ENCODE data around the gene SIAH2.
A peak's percentile ranks its signal among the peaks of the same experiment; 100 is the strongest.

Gene SIAH2

DNA sequence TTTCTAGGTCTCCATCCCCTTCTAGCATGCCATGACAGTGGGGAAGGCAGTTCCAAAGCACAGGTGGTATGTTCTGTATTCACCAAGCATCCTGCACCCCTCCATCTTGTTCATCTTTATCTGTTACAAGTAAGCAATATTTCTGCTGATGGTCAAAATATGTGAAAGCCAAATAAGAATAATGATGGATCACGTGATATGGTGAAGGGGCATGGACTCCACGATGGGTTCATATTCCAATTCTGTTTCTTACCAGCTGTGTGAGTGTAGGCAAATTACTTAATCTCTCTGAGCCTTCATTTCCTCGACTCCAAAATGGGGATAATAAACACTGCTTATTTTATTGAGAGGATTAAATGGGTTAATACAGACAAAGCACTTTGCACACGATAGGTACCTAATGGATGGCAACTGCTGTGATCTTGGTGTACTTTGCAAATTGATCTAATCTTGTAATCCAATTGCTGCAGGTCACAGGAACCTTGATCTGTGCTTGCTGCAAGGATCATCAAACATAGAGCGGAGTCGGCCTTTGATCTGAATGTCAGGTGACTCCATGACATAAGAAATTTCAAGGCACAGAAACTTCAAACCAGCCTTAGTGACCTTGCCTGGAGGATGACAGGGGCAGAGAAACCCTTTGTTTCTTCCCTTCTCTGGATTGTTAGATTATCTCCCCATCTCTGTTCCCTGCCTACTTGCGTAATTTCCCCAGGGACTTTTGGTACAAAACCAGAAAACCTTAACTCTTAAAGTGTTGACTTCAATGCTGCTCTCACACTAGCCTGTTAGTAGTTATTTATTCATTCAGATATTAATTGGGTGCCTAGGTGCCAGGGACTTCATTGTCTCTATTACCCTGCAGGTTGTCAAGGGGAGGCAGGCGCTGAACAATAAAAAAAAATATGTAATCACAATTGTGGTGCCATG is 25.8 kb downstream of the SIAH2 start:
- H3K4me1 ChIP-seq = peaks cover 43 to 65% (median 57%) of the 10 kb centered on the region in 10 experiments
- TF ChIP-seq Cebpa-rat (IDR thresholded peaks at IDR 0.05) = peak in 4 of 11 experiments; percentile 15 to 49 (median 28); a peak in 2 of 22 replicates
- peak overlapping the region in 6 of 11 experiments; percentile 19 to 54 (median 38); a peak in 10 of 22 replicates for H3K27ac ChIP-seq
- H3K9ac ChIP-seq = no peak overlapping the region
- H3K27me3 ChIP-seq = no peaks in the 10 kb centered on the region
- no peak overlapping the region for H3K4me3 ChIP-seq
- no peaks in the 10 kb centered on the region for H3K9me3 ChIP-seq (replicated peaks in 1 of 11)
- peaks cover 2 to 25% (median 10%) of the 10 kb centered on the region in 11 experiments; a peak in 11 of 22 replicates for H4K20me1 ChIP-seq
- peaks cover 19 to 26% (median 22%) of the 10 kb centered on the region in 11 experiments for H3K36me3 ChIP-seq
- H3K4me2 ChIP-seq = peak overlapping the region; percentile 42 to 78 (median 65)

DNA sequence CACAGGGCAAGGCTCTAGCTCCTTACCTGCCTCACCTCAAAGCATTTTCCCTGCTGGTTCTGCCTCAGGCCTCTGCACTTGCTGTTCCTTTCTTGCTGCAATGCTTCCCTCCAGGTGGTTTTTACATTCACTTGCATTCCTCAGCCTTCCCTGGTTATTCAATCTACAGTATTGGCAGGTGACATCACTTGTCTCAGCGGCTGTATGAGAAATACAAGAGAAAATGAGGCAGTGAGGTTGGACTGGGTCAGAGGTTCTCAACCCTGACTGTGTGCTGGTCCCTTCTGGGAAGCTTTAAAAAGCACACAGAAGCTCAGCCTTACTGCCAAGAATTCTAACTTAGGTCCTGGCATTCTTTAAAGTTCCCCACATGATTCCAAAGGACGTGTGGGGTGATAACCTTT is 26.7 kb downstream of the SIAH2 start:
- Histone ChIP-seq H3K4me1 (peaks cover 40 to 56% (median 50%) of the 10 kb centered on the region in 10 experiments), H3K36me3 (peaks cover 11 to 18% (median 13%) of the 10 kb centered on the region in 11 experiments), H3K4me3 (no peak overlapping the region), H3K27me3 (no peaks in the 10 kb centered on the region), H4K20me1 (peaks cover 0 to 16% (median 4%) of the 10 kb centered on the region in 11 experiments; a peak in 8 of 22 replicates), H3K9me3 (replicated peaks in 1 of 11) (no peaks in the 10 kb centered on the region), H3K27ac (no peak overlapping the region), H3K9ac (no peak overlapping the region), H3K4me2 (no peak overlapping the region)
- TF ChIP-seq Cebpa-rat (IDR thresholded peaks at IDR 0.05) = no peak

DNA sequence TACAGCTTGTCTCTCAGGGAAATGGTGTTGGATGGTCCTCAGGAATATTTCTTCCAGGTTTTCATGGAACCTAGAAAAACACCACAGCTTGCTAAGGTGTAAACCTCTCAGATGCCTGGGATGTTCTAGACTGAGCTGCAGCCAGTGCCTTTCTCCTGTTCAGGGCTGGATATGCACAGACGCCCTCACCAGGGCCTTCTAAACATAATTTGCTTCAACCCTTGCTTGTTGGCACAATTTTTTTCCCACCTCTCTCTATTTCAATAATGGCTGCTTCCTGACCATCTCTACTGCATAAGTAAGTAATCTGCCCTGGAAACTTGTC is 28.2 kb downstream of the SIAH2 start:
- H3K4me2 ChIP-seq = no peak overlapping the region
- no peaks in the 10 kb centered on the region for H3K27me3 ChIP-seq
- H3K9ac ChIP-seq = no peak overlapping the region
- H3K4me1 ChIP-seq = peaks cover 29 to 46% (median 40%) of the 10 kb centered on the region in 10 experiments
- no peak overlapping the region for H3K4me3 ChIP-seq
- peaks cover 0 to 2% (median 0%) of the 10 kb centered on the region in 11 experiments; a peak in 4 of 22 replicates for H3K36me3 ChIP-seq
- peaks cover 0 to under 1% (median 0%) of the 10 kb centered on the region in 11 experiments; a peak in 3 of 22 replicates for H4K20me1 ChIP-seq
- no peaks in the 10 kb centered on the region for H3K9me3 ChIP-seq (replicated peaks in 1 of 11)
- no peak for TF ChIP-seq Cebpa-rat (IDR thresholded peaks at IDR 0.05)
- H3K27ac ChIP-seq = no peak overlapping the region

DNA sequence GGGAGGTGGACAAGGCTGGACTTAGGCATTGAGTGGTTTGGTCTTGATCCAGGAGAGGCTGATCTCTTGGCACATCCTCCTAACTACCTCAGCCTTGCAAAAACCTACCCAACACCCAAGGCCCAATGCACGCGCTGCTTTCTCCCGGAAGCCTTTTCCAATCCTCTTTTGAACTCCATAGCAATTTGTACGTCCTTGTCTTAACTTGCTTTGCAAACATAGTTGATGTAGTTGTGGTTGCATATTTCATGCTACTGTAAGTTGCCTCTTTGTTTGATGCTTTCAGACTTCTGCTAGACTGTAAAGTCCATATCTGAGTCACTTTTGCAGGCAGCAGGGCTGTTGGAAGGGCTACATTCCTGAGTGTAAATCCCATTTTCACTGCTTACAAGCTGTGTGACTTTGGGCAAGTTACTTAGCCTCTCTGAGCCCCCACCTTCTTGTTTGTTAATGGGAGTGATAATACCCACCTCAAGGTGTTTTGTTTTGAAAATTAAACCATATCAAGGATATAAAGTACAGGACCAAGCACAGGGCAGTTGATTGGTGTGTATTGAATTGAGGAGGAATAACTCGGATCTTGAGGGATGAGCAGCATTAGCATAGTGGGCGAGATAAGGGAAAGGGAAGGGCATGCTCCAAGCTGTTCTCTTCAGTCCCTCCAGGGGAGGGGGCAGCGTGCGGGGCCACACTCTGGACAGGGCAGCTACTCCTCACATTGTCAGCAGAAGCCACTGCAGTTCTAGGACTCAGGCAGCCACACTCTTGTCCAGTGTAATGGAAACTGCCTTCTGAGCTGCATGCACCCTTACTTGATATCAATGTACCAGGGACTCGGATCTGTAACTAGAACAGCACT is 28.8 kb downstream of the SIAH2 start:
- peak overlapping the region in 9 of 11 experiments; percentile 0 to 54 (median 27); a peak in 12 of 22 replicates for H3K4me2 ChIP-seq
- no peaks in the 10 kb centered on the region for H4K20me1 ChIP-seq
- no peak for TF ChIP-seq Cebpa-rat (IDR thresholded peaks at IDR 0.05)
- H3K4me1 ChIP-seq = peaks cover 23 to 40% (median 34%) of the 10 kb centered on the region in 10 experiments
- H3K4me3 ChIP-seq = no peak overlapping the region
- H3K9ac ChIP-seq = no peak overlapping the region
- H3K9me3 ChIP-seq (replicated peaks in 1 of 11) = no peaks in the 10 kb centered on the region
- no peak overlapping the region for H3K27ac ChIP-seq
- no peaks in the 10 kb centered on the region for H3K36me3 ChIP-seq
- H3K27me3 ChIP-seq = no peaks in the 10 kb centered on the region

DNA sequence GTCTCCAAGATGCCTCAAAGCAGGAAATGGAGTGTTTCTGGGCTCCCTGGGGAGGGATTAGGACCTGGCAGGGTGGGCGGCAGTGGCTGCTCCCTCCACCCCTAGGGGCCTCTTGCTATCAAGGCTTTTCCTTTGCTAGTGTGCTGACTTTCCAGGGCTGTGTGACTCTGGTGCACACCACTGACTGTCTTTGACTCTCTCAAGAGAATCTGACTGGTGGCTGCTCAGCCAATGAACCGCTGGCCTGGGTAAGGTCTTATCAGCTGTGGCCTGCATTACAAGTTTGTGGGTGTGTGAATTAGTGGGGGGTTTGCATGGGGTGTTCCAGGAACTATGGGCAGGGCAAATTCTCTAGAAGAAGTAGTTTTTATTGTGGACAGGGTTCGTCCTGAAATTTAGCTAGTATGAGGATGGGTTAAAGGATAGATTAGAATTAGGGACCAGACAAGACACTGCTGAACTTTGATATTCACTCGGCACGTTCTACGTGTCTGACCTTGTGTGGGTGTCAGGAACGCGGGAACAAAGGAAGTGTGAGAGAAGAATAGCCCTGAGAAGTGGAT is 29.5 kb downstream of the SIAH2 start:
- Histone ChIP-seq H3K9me3 (replicated peaks in 1 of 11) (no peaks in the 10 kb centered on the region), H3K36me3 (no peaks in the 10 kb centered on the region), H3K9ac (no peak overlapping the region), H3K27me3 (no peaks in the 10 kb centered on the region), H3K4me1 (peaks cover 16 to 33% (median 28%) of the 10 kb centered on the region in 10 experiments), H3K27ac (no peak overlapping the region), H3K4me3 (no peak overlapping the region), H4K20me1 (no peaks in the 10 kb centered on the region), H3K4me2 (peak overlapping the region in 9 of 11 experiments; percentile 0 to 54 (median 27); a peak in 13 of 22 replicates)
- TF ChIP-seq Cebpa-rat (IDR thresholded peaks at IDR 0.05) = no peak

DNA sequence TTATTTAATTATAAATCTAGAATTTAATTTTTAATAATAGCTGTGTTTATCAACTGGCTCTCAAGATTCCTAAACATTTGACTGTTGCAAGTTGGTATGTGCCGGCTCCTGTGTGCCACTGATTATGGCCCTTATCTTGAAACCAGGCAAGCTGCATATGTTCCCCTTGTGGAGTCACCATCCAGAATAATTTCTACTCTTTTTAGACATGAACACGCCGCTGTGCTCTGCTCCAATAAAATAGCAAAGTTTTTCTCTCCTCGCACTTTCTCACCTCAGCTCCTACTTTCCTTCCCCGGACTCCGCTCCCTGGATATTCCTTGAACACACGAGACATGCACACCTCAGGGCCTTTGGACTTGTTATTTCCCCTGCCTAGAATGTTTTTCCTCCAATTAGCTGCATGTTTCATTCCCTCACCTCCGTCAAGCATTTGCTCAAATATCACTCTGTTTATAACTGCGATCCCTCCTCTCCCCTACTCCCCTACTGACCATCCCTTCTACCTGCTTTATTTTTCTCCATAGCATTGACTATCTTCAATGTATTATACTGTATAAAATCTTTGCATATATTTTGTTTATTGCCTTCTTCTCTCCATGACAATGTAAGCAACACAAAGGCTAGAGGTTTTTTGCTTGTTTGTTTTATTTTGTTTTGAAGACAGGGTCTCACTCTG is 33.1 kb downstream of the SIAH2 start:
- no peaks in the 10 kb centered on the region for H3K9me3 ChIP-seq (replicated peaks in 1 of 11)
- H3K36me3 ChIP-seq = no peaks in the 10 kb centered on the region
- no peak overlapping the region for H3K4me3 ChIP-seq
- no peak for TF ChIP-seq Cebpa-rat (IDR thresholded peaks at IDR 0.05)
- H3K27ac ChIP-seq = no peak overlapping the region
- H3K4me2 ChIP-seq = no peak overlapping the region
- H3K4me1 ChIP-seq = peaks cover 8 to 18% (median 11%) of the 10 kb centered on the region in 10 experiments; a peak in 17 of 20 replicates
- H3K27me3 ChIP-seq = no peaks in the 10 kb centered on the region
- H4K20me1 ChIP-seq = no peaks in the 10 kb centered on the region
- no peak overlapping the region for H3K9ac ChIP-seq

DNA sequence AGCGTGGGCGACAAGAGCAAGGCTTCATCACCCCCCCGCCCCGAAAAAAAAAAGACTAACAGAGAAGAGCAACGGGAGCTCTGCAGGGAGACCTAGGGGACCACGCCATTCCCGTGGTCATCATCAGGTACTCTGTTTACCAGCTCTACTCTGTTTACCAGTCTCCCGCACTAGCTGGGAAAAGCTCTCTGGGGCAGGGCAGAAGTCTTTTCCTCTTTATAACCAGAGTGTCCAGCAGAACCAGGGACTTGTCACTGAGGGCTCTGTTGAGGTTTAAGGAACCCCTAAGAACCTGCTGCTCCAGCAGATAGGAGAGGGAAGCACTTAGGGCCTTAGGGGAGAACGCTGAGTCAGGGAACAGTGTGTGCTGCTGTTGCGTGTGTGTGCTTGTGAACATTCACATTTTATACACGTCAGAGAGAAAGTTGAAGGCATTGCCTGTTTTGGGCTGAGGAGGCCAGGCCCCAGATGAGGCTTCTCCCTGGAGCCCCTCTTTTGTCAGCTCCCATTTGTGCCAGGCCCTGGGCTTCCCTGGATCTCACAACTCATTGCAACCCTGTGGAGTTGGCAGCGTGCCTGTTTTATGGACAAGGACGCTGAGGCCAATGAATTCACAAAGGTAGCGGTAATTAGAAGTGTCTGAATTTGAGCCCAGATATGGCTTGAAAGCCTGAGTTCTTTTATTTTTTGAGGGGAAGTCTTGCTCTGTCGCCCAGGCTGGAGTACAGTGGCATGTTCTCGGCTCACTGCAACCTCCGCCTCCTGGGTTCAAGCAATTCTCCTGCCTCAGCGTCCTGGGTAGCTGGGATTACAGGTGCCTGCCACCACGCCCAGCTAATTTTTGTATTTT is 35.1 kb downstream of the SIAH2 start:
- H3K4me2 ChIP-seq = peak overlapping the region in 2 of 11 experiments; percentile 45 to 60; a peak in 4 of 22 replicates
- no peaks in the 10 kb centered on the region for H3K9me3 ChIP-seq (replicated peaks in 1 of 11)
- H3K4me1 ChIP-seq = peaks cover 0 to 18% (median 12%) of the 10 kb centered on the region in 10 experiments; a peak in 13 of 20 replicates
- no peaks in the 10 kb centered on the region for H4K20me1 ChIP-seq
- H3K36me3 ChIP-seq = no peaks in the 10 kb centered on the region
- H3K27ac ChIP-seq = no peak overlapping the region; a peak in 1 of 22 replicates
- TF ChIP-seq Cebpa-rat (IDR thresholded peaks at IDR 0.05) = no peak
- H3K27me3 ChIP-seq = no peaks in the 10 kb centered on the region
- H3K9ac ChIP-seq = no peak overlapping the region
- no peak overlapping the region for H3K4me3 ChIP-seq

DNA sequence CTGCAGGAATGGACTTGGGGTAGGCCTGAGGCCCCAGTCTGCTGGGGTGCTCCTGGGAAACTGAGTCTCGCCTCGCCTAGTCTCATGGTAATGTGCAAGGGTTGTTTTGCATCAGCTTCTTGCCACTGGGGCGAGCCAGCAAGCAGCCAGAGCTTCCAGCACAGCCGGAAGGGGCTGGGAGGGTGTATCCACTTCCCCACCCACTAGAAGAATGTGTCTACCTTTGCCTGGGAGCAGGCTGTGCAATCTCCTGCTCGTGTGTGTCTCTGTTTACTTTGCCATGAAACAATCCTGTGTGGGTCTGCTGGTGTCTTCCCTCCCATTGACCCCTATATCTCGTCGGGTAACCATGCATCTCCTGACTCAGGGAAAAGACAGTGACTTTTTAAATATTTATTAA is 37.4 kb downstream of the SIAH2 start:
- no peak overlapping the region for H3K4me2 ChIP-seq
- H4K20me1 ChIP-seq = no peaks in the 10 kb centered on the region
- H3K27me3 ChIP-seq = no peaks in the 10 kb centered on the region
- H3K4me3 ChIP-seq = no peak overlapping the region
- no peaks in the 10 kb centered on the region for H3K36me3 ChIP-seq
- no peak for TF ChIP-seq Cebpa-rat (IDR thresholded peaks at IDR 0.05)
- no peak overlapping the region for H3K9ac ChIP-seq
- H3K27ac ChIP-seq = no peak overlapping the region
- peaks cover 0 to 18% (median 13%) of the 10 kb centered on the region in 10 experiments; a peak in 13 of 20 replicates for H3K4me1 ChIP-seq
- no peaks in the 10 kb centered on the region for H3K9me3 ChIP-seq (replicated peaks in 1 of 11)

Measured in BLaER1 treated with 17β-estradiol and CSF1 and Interleukin-3, amounts not matched to agents 10 nM and 100 nM (cell line).